OCI-LY7 (cell line): ENCODE results near the gene FBRSL1. TPM values are rescaled to one million over a fixed set of nuclear protein-coding genes. Genes with fewer than 3 reads are reported as not detected.

Experiments used
- BruUV-seq: library from RNA; stranded (reverse); fragments of 400-500 nt; replicated peaks from 2 replicates; lab custom pipeline; 2021; lab: Mats Ljungman, UMichigan
- CTCF ChIA-PET: fragments of 300-600 bp; sonication (Branson Sonifier 250); formaldehyde crosslinking; loops from one replicate; lab custom pipeline; 2022; ENCODE audit warnings: antibody characterized with exemption; ENCODE audit not compliant: unreplicated experiment; lab: Charles Lee
- POLR2A ChIA-PET: fragments of 300-600 bp; sonication (Branson Sonifier 250); formaldehyde crosslinking; loops from one replicate; lab custom pipeline; 2022; ENCODE audit warnings: antibody characterized with exemption; lab: Charles Lee
- DNase-seq: peaks from one replicate; pipeline ENCODE4 v3.0.0-alpha.2; 2015; ENCODE audit warnings: low spot score
- H2AFZ ChIP-seq: fragments of 200-600 bp; sonication (generic), shearing (Covaris generic); 2 replicates; pipeline ENCODE4 v1.6.1; 2014; ENCODE audit warnings: mild to moderate bottlenecking, antibody characterized with exemption, low read length, moderate library complexity
- H3K27ac ChIP-seq: fragments of 200-600 bp; sonication (generic); 2 replicates; pipeline ENCODE4 v1.5.1; 2014; ENCODE audit warnings: mixed run types, low read depth, mild to moderate bottlenecking, moderate library complexity, low read length, inconsistent platforms; ENCODE audit not compliant: poor library complexity, severe bottlenecking
- H3K36me3 ChIP-seq: fragments of 200-600 bp; sonication (generic); 2 replicates; pipeline ENCODE4 v1.6.1; 2014; ENCODE audit warnings: mild to moderate bottlenecking, antibody characterized with exemption, low read length, moderate library complexity, mixed read lengths; ENCODE audit not compliant: insufficient read depth
- H3K4me1 ChIP-seq: fragments of 200-600 bp; sonication (generic); 2 replicates; pipeline ENCODE4 v1.5.1; 2014; ENCODE audit warnings: mild to moderate bottlenecking, low read length; ENCODE audit not compliant: insufficient read depth, poor library complexity, severe bottlenecking
- H3K4me2 ChIP-seq: fragments of 200-600 bp; sonication (generic); 2 replicates; pipeline ENCODE4 v1.6.1; 2014; ENCODE audit warnings: mild to moderate bottlenecking, low read length
- H3K4me3 ChIP-seq: fragments of 200-600 bp; sonication (generic); 2 replicates; pipeline ENCODE4 v1.5.1; 2014; ENCODE audit warnings: mild to moderate bottlenecking, low read depth, low read length; ENCODE audit not compliant: poor library complexity, severe bottlenecking
- H3K79me2 ChIP-seq: fragments of 200-600 bp; sonication (generic); 2 replicates; pipeline ENCODE4 v1.6.1; 2016; ENCODE audit warnings: low read depth, mild to moderate bottlenecking, low read length, moderate library complexity, mixed read lengths; ENCODE audit not compliant: insufficient read depth
- H3K9me2 ChIP-seq: fragments of 200-600 bp; sonication (generic); 2 replicates; pipeline ENCODE4 v1.6.1; 2016; ENCODE audit warnings: mild to moderate bottlenecking, low read length, mixed read lengths; ENCODE audit not compliant: insufficient read depth
- H3K9me3 ChIP-seq: fragments of 200-600 bp; sonication (generic); 2 replicates; pipeline ENCODE4 v1.6.1; 2014; ENCODE audit warnings: mild to moderate bottlenecking, mixed run types, low read length, mixed read lengths
- H4K20me1 ChIP-seq: fragments of 200-600 bp; sonication (generic); 2 replicates; pipeline ENCODE4 v1.6.1; 2014; ENCODE audit warnings: mild to moderate bottlenecking, antibody characterized with exemption, low read length, moderate library complexity, mixed read lengths; ENCODE audit not compliant: insufficient read depth
- EZH2phosphoT487 ChIP-seq: fragments of 200-600 bp; sonication (generic); IDR thresholded peaks from 2 replicates; pipeline ENCODE4 v1.6.1; 2018; ENCODE audit warnings: low read depth, borderline replicate concordance, mild to moderate bottlenecking, mixed run types, antibody characterized with exemption, low read length, moderate library complexity, mixed read lengths
- intact Hi-C: fragments of 100-400 bp; cut with micrococcal nuclease; formaldehyde crosslinking; loops from one replicate; pipeline ENCODE4 v1.10.0; 2022; ENCODE audit not compliant: unreplicated experiment
- total RNA-seq, 2 experiments: library from RNA; depleted of rRNA in 1 of 2; stranded (reverse); fragments of >200 nt in 1 of 2; shearing (Covaris generic) in 1 of 2; gene quantifications; 2 replicates each; pipeline ENCODE4 v1.2.3, GENCODE V29; 2014 to 2022
- TF ChIP-seq, protein P1 (sequence below): fragments of 200-600 bp; sonication (generic); conservative IDR thresholded peaks from 2 replicates; pipeline ENCODE4 v1.5.1; 2014; ENCODE audit warnings: mild to moderate bottlenecking, antibody characterized with exemption, low read length, moderate library complexity, mixed read lengths

The FBRSL1 gene
- total RNA-seq, 2 experiments from 2014 or later = 24.6 to 87.8 TPM

DNA sequence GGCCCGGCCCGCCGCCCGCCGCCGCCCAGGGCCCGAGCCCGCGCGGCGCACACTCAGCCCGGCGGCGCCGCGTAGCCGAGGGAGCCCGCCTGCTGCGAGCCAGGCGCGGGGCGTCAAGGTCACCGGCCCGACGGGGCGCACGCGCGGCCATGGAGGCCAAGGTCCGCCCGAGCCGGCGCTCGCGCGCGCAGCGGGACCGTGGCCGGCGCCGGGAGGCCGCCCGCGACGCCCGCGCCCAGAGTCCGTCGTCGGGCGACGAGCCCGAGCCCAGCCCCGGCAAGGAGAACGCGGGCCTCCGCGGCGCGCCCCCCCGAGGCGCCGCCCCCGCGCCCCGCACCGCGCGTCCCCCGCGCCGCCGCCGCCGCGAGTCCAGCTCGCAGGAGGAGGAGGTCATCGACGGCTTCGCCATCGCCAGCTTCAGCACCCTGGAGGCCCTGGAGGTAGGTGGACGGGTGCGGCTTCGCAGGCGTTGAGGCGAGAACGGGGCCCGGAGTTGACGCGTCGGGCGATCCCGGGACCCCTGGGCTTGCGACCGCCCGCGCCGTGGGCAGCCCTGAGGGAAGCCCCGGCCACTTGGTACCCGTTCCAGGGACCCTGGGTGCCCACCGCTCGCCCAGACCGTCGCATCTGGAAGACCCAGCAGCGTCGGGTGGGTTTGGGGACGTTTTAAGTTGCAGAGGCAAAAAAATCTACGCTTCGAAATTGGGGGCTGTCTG lies 629 bp downstream of the FBRSL1 start:
- peaks cover 28% of the 10 kb centered on the region for H3K4me1 ChIP-seq
- H4K20me1 ChIP-seq = peaks cover 10% of the 10 kb centered on the region; the same call in 1 of the 2 replicates
- H3K9me3 ChIP-seq = no peaks in the 10 kb centered on the region
- DNase-seq = peak; percentile 21
- ChIA-PET POLR2A (no interaction called here), CTCF (no interaction called here)
- no peaks in the 10 kb centered on the region for H3K36me3 ChIP-seq
- H3K4me2 ChIP-seq = peak overlapping the region; percentile 97
- intact Hi-C loops = loop anchor here (2.0 kb wide), 1 partner anchor 70 kb away; no protein-coding TSS in a partner anchor
- no peak for TF ChIP-seq EZH2phosphoT487
- BruUV-seq = no TSS peak
- H3K4me3 ChIP-seq = peak overlapping the region; percentile 75
- no peak overlapping the region for H3K27ac ChIP-seq
- no peak overlapping the region for H2AFZ ChIP-seq
- no peaks in the 10 kb centered on the region for H3K9me2 ChIP-seq
- no peaks in the 10 kb centered on the region for H3K79me2 ChIP-seq

DNA sequence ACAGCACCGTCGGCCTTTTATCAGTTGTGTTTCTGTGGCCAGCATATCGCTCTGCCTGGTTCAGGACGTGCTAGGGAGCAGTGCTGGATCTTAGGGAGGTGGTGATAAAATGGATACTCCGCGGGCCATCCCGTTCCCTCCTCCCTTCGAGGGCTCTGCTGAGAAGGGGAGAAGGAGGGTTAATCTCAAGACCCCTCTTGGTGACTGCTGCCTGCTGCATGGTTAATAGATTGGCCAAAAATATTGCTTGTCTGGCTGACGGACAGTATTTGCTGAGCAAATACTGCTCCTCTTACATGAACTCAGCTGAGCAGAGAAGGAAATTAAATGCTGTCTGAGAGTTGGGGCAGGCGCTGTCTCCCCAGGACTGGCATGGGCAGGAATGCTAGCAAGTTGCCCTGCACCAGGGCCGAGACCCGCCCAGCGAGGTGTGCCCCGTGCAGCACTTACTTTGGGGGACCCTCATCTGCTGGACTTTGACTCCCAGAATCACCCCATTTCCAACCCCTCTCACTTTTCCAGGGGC lies 1.2 kb downstream of the FBRSL1 start:
- no peaks in the 10 kb centered on the region for H3K9me2 ChIP-seq
- H3K36me3 ChIP-seq = no peaks in the 10 kb centered on the region
- TF ChIP-seq, protein P1, sequence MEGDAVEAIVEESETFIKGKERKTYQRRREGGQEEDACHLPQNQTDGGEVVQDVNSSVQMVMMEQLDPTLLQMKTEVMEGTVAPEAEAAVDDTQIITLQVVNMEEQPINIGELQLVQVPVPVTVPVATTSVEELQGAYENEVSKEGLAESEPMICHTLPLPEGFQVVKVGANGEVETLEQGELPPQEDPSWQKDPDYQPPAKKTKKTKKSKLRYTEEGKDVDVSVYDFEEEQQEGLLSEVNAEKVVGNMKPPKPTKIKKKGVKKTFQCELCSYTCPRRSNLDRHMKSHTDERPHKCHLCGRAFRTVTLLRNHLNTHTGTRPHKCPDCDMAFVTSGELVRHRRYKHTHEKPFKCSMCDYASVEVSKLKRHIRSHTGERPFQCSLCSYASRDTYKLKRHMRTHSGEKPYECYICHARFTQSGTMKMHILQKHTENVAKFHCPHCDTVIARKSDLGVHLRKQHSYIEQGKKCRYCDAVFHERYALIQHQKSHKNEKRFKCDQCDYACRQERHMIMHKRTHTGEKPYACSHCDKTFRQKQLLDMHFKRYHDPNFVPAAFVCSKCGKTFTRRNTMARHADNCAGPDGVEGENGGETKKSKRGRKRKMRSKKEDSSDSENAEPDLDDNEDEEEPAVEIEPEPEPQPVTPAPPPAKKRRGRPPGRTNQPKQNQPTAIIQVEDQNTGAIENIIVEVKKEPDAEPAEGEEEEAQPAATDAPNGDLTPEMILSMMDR = no peak
- TF ChIP-seq EZH2phosphoT487 = no peak
- no peak overlapping the region for H2AFZ ChIP-seq
- BruUV-seq = TSS peak; percentile 81
- DNase-seq = no peak
- H3K79me2 ChIP-seq = no peaks in the 10 kb centered on the region
- CTCF ChIA-PET = no interaction called here
- peak overlapping the region; percentile 97 for H3K4me2 ChIP-seq
- intact Hi-C loops = loop anchor here (2.0 kb wide), 1 partner anchor 70 kb away; no protein-coding TSS in a partner anchor
- H4K20me1 ChIP-seq = peaks cover 10% of the 10 kb centered on the region; the same call in 1 of the 2 replicates
- POLR2A ChIA-PET = no interaction called here
- no peaks in the 10 kb centered on the region for H3K9me3 ChIP-seq
- H3K4me3 ChIP-seq = peak overlapping the region; percentile 75
- H3K27ac ChIP-seq = no peak overlapping the region
- H3K4me1 ChIP-seq = peaks cover 28% of the 10 kb centered on the region

DNA sequence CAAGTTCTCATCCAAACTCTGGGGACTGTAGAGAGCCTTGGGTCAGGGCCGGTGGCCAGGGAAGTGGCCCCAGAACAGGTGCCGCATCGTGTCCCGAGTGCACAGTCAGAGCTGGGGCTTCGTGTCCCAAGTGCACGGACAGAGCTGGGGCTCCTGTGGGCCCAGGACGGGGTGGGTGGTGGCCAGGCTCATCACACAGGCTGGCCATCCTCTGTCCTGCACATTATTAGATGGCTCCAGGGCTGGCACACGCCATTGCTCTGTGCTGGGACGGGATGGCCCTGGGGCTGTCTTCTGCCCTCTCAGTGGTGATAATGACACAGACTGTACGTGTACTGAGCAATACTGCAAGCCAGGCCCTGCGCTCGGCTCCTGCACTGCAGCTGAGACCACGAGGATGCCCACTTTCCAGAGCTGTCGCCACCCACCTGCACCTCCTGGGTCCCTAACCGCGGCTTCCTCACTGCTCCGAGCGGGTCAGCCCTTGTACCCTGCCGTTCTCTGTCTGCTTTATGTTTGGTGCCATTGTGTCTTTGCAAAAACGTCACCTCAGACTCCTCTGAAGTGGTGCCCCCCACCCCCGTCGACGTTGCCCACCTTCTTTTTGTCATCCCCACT lies 1.9 kb downstream of the FBRSL1 start:
- no TSS peak for BruUV-seq
- ChIA-PET POLR2A (no interaction called here), CTCF (no interaction called here)
- intact Hi-C loops = loop anchor here (2.0 kb wide), 1 partner anchor 69 kb away; no protein-coding TSS in a partner anchor
- Histone ChIP-seq H3K9me2 (no peaks in the 10 kb centered on the region), H3K4me3 (peak overlapping the region; percentile 75), H3K4me1 (peaks cover 28% of the 10 kb centered on the region), H4K20me1 (peaks cover 10% of the 10 kb centered on the region; the same call in 1 of the 2 replicates), H3K4me2 (peak overlapping the region; percentile 97), H3K9me3 (no peaks in the 10 kb centered on the region), H2AFZ (no peak overlapping the region), H3K36me3 (no peaks in the 10 kb centered on the region), H3K79me2 (no peaks in the 10 kb centered on the region), H3K27ac (no peak overlapping the region)
- no peak for TF ChIP-seq EZH2phosphoT487
- TF ChIP-seq, protein P1 = no peak
- DNase-seq = no peak
